ENCODE results near the gene ATP2B2.
"Not testable (repeated sequence)": the region's sequence is repeated elsewhere in the genome, so short reads cannot be mapped to it uniquely, and the experiment has no call there.

The ATP2B2 gene

GRCh38 chr3:10505050-10505790 lies at the start of gene ATP2B2:
ATP2B2 (minus strand) TSS chr3:10505586; CDS start chr3:10449543, 56,043 bp downstream.
- no peak for DNase-seq

GRCh38 chr3:10554746-10555145 lies 49.4 kb upstream of the ATP2B2 start:
- no peak for DNase-seq

GRCh38 chr3:10554236-10554611 lies 48.8 kb upstream of the ATP2B2 start:
- DNase-seq = no peak

- no peak for DNase-seq
Observed at GRCh38 chr3:10553591-10554235, 48.3 kb upstream of the ATP2B2 start.

GRCh38 chr3:10552631-10552943 lies 47.2 kb upstream of the ATP2B2 start:
- no peak for DNase-seq

- DNase-seq = peak; percentile 81 to 87
Observed at GRCh38 chr3:10551821-10552630, 46.6 kb upstream of the ATP2B2 start.

- DNase-seq = no peak
Observed at GRCh38 chr3:10551139-10551538, 45.8 kb upstream of the ATP2B2 start.

GRCh38 chr3:10550705-10551104 lies 45.3 kb upstream of the ATP2B2 start:
- DNase-seq = no peak

- DNase-seq = no peak
Observed at GRCh38 chr3:10549617-10550230, 44.3 kb upstream of the ATP2B2 start.

GRCh38 chr3:10548992-10549391 lies 43.6 kb upstream of the ATP2B2 start:
- DNase-seq = peak in 1 of 2 experiments; percentile 39

GRCh38 chr3:10547841-10548783 lies 42.7 kb upstream of the ATP2B2 start:
- DNase-seq = no peak

- no peak for DNase-seq
Observed at GRCh38 chr3:10547413-10547812, 42.0 kb upstream of the ATP2B2 start.

- DNase-seq = no peak
Observed at GRCh38 chr3:10546820-10547263, 41.5 kb upstream of the ATP2B2 start.

- DNase-seq = no peak
Observed at GRCh38 chr3:10546181-10546624, 40.8 kb upstream of the ATP2B2 start.

GRCh38 chr3:10542518-10542917 lies 37.1 kb upstream of the ATP2B2 start:
- no peak for DNase-seq

- not testable (repeated sequence) for DNase-seq
Observed at GRCh38 chr3:10540347-10540746, 35.0 kb upstream of the ATP2B2 start.

- DNase-seq = no peak
Observed at GRCh38 chr3:10534066-10534465, 28.7 kb upstream of the ATP2B2 start.

GRCh38 chr3:10533737-10534023 lies 28.3 kb upstream of the ATP2B2 start:
- DNase-seq = no peak

GRCh38 chr3:10532939-10533736 lies 27.8 kb upstream of the ATP2B2 start:
- no peak for DNase-seq

GRCh38 chr3:10531031-10531430 lies 25.6 kb upstream of the ATP2B2 start:
- DNase-seq = no peak

GRCh38 chr3:10530241-10530640 lies 24.9 kb upstream of the ATP2B2 start:
- no peak for DNase-seq

Data from stimulated activated CD4-positive, alpha-beta T cell treated with anti-CD3 and anti-CD28 coated beads, Interleukin-4, amount 100 ng/mL, for 4 hours (primary cell).